ENCODE results near the gene TP53TG5.

- TF ChIP-seq CTCF (conservative IDR thresholded peaks at IDR 0.05; ENCODE audit: low read length) (no peak), EZH2phosphoT487 (IDR thresholded peaks at IDR 0.05; ENCODE audit: borderline replicate concordance, low read depth, low read length) (no peak)
Measured at GRCh38 chr20:45391559-45391958, 13.4 kb upstream of the TP53TG5 start.
